ENCODE results near the gene PAPPA2. TPM values are rescaled to one million over a fixed set of nuclear protein-coding genes. Genes with fewer than 3 reads are reported as not detected.

The PAPPA2 gene
- total and polyA plus RNA-seq, 3 experiments from 2014 or later, result 0.29 to 0.55 TPM; not detected in 1

DNA sequence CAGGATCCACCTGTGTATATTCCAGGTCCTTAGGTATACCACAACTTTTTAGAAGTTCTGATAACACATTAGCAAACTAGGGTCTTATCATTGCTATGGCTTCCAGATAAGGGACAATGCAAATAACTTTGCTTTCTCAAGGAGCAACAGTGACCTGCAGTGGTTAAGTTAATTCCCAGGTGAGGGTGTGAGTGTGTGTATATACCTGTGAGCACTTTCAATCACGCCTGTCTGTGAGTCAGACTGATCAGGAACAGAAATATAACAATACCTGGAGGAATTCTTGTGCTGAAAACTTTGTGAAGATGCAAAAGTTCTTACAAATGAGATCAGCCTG, 317.0 kb downstream of the PAPPA2 start:
- H3K27me3 ChIP-seq (ENCODE audit: insufficient read depth, low read length, poor library complexity, severe bottlenecking), result no peaks in the 10 kb centered on the region
- Mint-ChIP-seq H3K9me3 (peaks cover 0 to 13% (median 0%) of the 10 kb centered on the region in 5 donors), H3K27me3 (peaks cover 0 to 4% of the 10 kb centered on the region in 2 donors), H3K4me1 (no peaks in the 10 kb centered on the region), H3K27ac (no peak overlapping the region), H3K4me3 (no peak overlapping the region), H3K36me3 (no peaks in the 10 kb centered on the region)
- no peaks in the 10 kb centered on the region for H3K36me3 ChIP-seq (ENCODE audit: insufficient read depth, low read length)
- H3K4me3 ChIP-seq (ENCODE audit: low read length), result no peak overlapping the region
- ChIA-PET POLR2A (no interaction called here), CTCF (no interaction called here)
- no peak for DNase-seq
- no peaks in the 10 kb centered on the region for H3K9me3 ChIP-seq (ENCODE audit: low read length)
- H3K27ac ChIP-seq (ENCODE audit: low read depth, low read length), result no peak overlapping the region
- no peaks in the 10 kb centered on the region for H3K4me1 ChIP-seq (ENCODE audit: insufficient read depth, low read length)

GRCh38 chr1:176783309-176783708, 320.3 kb downstream of the PAPPA2 start:
- H3K4me3 ChIP-seq (ENCODE audit: low read length), result no peak overlapping the region
- H3K36me3 Mint-ChIP-seq, result no peaks in the 10 kb centered on the region
- H3K4me3 Mint-ChIP-seq, result no peak overlapping the region
- CTCF ChIA-PET, result no interaction called here
- H3K27ac ChIP-seq (ENCODE audit: low read depth, low read length), result no peak overlapping the region
- H3K36me3 ChIP-seq (ENCODE audit: insufficient read depth, low read length), result no peaks in the 10 kb centered on the region
- POLR2A ChIA-PET, result no interaction called here
- H3K27ac Mint-ChIP-seq, result no peak overlapping the region
- H3K27me3 ChIP-seq (ENCODE audit: insufficient read depth, low read length, poor library complexity, severe bottlenecking), result no peaks in the 10 kb centered on the region
- H3K4me1 ChIP-seq (ENCODE audit: insufficient read depth, low read length), result no peaks in the 10 kb centered on the region
- peaks cover 0 to 4% of the 10 kb centered on the region in 2 donors for H3K27me3 Mint-ChIP-seq
- no peak for DNase-seq
- no peaks in the 10 kb centered on the region for H3K4me1 Mint-ChIP-seq
- no peaks in the 10 kb centered on the region for H3K9me3 ChIP-seq (ENCODE audit: low read length)
- H3K9me3 Mint-ChIP-seq, result peaks cover 0 to 17% (median 0%) of the 10 kb centered on the region in 5 donors

DNA sequence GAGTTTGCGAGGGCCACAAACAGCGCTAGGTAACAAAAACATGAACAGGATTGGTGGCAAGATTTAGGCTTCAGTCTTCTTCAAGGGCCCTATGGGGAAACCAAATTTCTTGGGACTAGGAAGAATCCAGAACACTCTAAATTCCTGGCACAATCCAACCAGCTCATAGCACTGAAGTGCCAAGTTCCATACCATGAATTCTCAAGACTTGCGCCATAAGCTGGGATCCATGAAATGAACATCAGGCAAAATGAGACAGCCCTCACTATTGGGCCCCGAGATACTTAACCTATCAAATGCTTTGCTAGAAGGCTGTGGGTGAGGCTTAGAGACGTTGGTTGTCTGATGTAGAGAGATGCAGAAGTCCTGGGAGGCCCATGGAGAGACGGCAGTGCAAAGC, 322.1 kb downstream of the PAPPA2 start:
- ChIA-PET POLR2A (no interaction called here), CTCF (no interaction called here)
- no peaks in the 10 kb centered on the region for H3K4me1 ChIP-seq (ENCODE audit: insufficient read depth, low read length)
- no peak for DNase-seq
- H3K4me3 Mint-ChIP-seq, result no peak overlapping the region
- no peaks in the 10 kb centered on the region for H3K27me3 ChIP-seq (ENCODE audit: insufficient read depth, low read length, poor library complexity, severe bottlenecking)
- H3K36me3 ChIP-seq (ENCODE audit: insufficient read depth, low read length), result no peaks in the 10 kb centered on the region
- no peak overlapping the region for H3K27ac Mint-ChIP-seq
- H3K27me3 Mint-ChIP-seq, result peaks cover 0 to 4% of the 10 kb centered on the region in 2 donors
- peaks cover 0 to 15% (median 0%) of the 10 kb centered on the region in 5 donors for H3K9me3 Mint-ChIP-seq
- no peak overlapping the region for H3K27ac ChIP-seq (ENCODE audit: low read depth, low read length)
- H3K9me3 ChIP-seq (ENCODE audit: low read length), result no peaks in the 10 kb centered on the region
- H3K4me1 Mint-ChIP-seq, result no peaks in the 10 kb centered on the region
- no peak overlapping the region for H3K4me3 ChIP-seq (ENCODE audit: low read length)
- H3K36me3 Mint-ChIP-seq, result no peaks in the 10 kb centered on the region

DNA sequence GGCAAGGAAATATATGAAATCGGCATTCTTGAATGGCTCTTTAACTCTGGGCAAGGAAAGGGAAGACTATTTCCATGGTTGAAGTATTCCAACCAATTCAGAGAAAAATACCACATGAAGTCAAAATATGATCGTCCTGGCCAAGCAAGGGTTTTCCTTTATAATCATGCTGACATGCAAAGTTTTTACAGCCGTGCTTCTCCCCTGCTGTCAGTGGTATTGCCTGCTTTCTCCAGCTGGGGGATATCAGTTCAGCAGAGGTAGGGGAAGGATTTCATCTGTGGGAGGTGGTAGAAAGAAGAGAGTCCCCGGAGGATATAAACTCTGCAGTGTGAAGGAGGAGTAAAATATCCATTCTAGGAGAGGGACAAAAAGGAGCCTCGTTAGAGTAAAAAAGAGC, 322.8 kb downstream of the PAPPA2 start:
- no peaks in the 10 kb centered on the region for H3K4me1 Mint-ChIP-seq
- ChIA-PET CTCF (no interaction called here), POLR2A (no interaction called here)
- Histone ChIP-seq H3K27ac (ENCODE audit: low read depth, low read length) (no peak overlapping the region), H3K4me3 (ENCODE audit: low read length) (no peak overlapping the region), H3K27me3 (ENCODE audit: insufficient read depth, low read length, poor library complexity, severe bottlenecking) (no peaks in the 10 kb centered on the region), H3K9me3 (ENCODE audit: low read length) (no peaks in the 10 kb centered on the region), H3K4me1 (ENCODE audit: insufficient read depth, low read length) (no peaks in the 10 kb centered on the region), H3K36me3 (ENCODE audit: insufficient read depth, low read length) (no peaks in the 10 kb centered on the region)
- peaks cover 0 to 13% (median 0%) of the 10 kb centered on the region in 5 donors for H3K9me3 Mint-ChIP-seq
- DNase-seq, result no peak
- peaks cover 0 to 1% of the 10 kb centered on the region in 2 donors for H3K27me3 Mint-ChIP-seq
- no peak overlapping the region for H3K27ac Mint-ChIP-seq
- no peaks in the 10 kb centered on the region for H3K36me3 Mint-ChIP-seq
- no peak overlapping the region for H3K4me3 Mint-ChIP-seq

- no peaks in the 10 kb centered on the region for H3K36me3 ChIP-seq (ENCODE audit: insufficient read depth, low read length)
- Mint-ChIP-seq H3K9me3 (peaks cover 0 to 10% (median 0%) of the 10 kb centered on the region in 5 donors), H3K4me1 (no peaks in the 10 kb centered on the region), H3K4me3 (no peak overlapping the region), H3K27me3 (no peaks in the 10 kb centered on the region), H3K27ac (no peak overlapping the region), H3K36me3 (no peaks in the 10 kb centered on the region)
- no peaks in the 10 kb centered on the region for H3K27me3 ChIP-seq (ENCODE audit: insufficient read depth, low read length, poor library complexity, severe bottlenecking)
- DNase-seq, result no peak
- no peaks in the 10 kb centered on the region for H3K4me1 ChIP-seq (ENCODE audit: insufficient read depth, low read length)
- no peak overlapping the region for H3K27ac ChIP-seq (ENCODE audit: low read depth, low read length)
- CTCF ChIA-PET, result no interaction called here
- H3K4me3 ChIP-seq (ENCODE audit: low read length), result no peak overlapping the region
- H3K9me3 ChIP-seq (ENCODE audit: low read length), result no peaks in the 10 kb centered on the region
- POLR2A ChIA-PET, result no interaction called here
Observed at GRCh38 chr1:176786274-176786673, 323.3 kb downstream of the PAPPA2 start.

DNA sequence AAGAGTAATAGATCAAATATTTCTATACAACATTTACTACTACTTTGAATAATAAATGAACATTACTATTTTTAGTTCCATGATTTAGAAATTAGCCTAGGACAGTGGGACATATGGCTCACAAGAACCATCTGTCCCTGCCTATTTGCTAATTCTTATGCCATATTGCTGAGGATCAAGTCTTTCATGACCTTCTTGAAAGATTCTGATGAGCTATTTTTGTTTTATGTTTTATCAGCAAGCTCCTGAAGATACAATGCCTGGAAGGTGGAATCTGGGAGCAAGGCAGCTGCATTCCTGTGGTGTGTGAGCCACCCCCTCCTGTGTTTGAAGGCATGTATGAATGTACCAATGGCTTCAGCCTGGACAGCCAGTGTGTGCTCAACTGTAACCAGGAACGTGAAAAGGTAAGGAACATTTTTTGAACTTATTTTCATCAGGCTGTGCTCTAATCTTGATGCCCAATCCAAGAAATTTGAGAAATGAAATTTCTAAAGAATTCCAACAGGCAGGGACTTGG, 326.7 kb downstream of the PAPPA2 start:
- Histone ChIP-seq H3K4me1 (ENCODE audit: insufficient read depth, low read length) (no peaks in the 10 kb centered on the region), H3K4me3 (ENCODE audit: low read length) (no peak overlapping the region), H3K27ac (ENCODE audit: low read depth, low read length) (no peak overlapping the region), H3K9me3 (ENCODE audit: low read length) (no peaks in the 10 kb centered on the region), H3K27me3 (ENCODE audit: insufficient read depth, low read length, poor library complexity, severe bottlenecking) (no peaks in the 10 kb centered on the region), H3K36me3 (ENCODE audit: insufficient read depth, low read length) (no peaks in the 10 kb centered on the region)
- no peaks in the 10 kb centered on the region for H3K36me3 Mint-ChIP-seq
- H3K4me3 Mint-ChIP-seq, result no peak overlapping the region
- POLR2A ChIA-PET, result no interaction called here
- CTCF ChIA-PET, result no interaction called here
- no peaks in the 10 kb centered on the region for H3K4me1 Mint-ChIP-seq
- DNase-seq, result no peak
- no peaks in the 10 kb centered on the region for H3K27me3 Mint-ChIP-seq
- peaks cover 0 to 4% (median 0%) of the 10 kb centered on the region in 5 donors for H3K9me3 Mint-ChIP-seq
- H3K27ac Mint-ChIP-seq, result no peak overlapping the region

DNA sequence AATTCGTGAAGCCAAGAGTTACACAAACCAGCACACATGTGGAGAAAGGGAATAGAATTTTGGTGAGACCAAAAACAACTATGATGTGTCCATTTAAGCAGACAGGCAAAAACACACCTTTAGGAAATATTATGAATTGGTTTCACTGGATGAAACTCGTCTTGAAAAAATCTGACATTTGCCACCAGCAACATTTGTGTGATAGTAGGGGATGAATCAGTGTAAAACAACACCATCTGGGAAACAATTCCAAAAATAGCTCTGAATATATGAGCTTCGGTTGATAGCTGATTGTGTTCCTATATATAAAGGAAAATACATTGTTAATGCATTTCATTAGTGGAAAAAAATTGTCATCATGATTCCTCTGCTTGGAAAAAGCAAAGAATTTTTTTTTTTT, 327.8 kb downstream of the PAPPA2 start:
- CTCF ChIA-PET, result no interaction called here
- Histone ChIP-seq H3K27ac (ENCODE audit: low read depth, low read length) (no peak overlapping the region), H3K9me3 (ENCODE audit: low read length) (no peaks in the 10 kb centered on the region), H3K27me3 (ENCODE audit: insufficient read depth, low read length, poor library complexity, severe bottlenecking) (no peaks in the 10 kb centered on the region), H3K4me1 (ENCODE audit: insufficient read depth, low read length) (no peaks in the 10 kb centered on the region), H3K36me3 (ENCODE audit: insufficient read depth, low read length) (no peaks in the 10 kb centered on the region), H3K4me3 (ENCODE audit: low read length) (no peak overlapping the region)
- no peaks in the 10 kb centered on the region for H3K36me3 Mint-ChIP-seq
- no peaks in the 10 kb centered on the region for H3K4me1 Mint-ChIP-seq
- H3K9me3 Mint-ChIP-seq, result peaks cover 0 to 4% (median 0%) of the 10 kb centered on the region in 5 donors
- H3K4me3 Mint-ChIP-seq, result no peak overlapping the region
- POLR2A ChIA-PET, result no interaction called here
- H3K27me3 Mint-ChIP-seq, result no peaks in the 10 kb centered on the region
- DNase-seq, result no peak
- H3K27ac Mint-ChIP-seq, result no peak overlapping the region

- H3K27ac Mint-ChIP-seq, result no peak overlapping the region
- ChIA-PET CTCF (no interaction called here), POLR2A (no interaction called here)
- Histone ChIP-seq H3K27ac (ENCODE audit: low read depth, low read length) (no peak overlapping the region), H3K4me1 (ENCODE audit: insufficient read depth, low read length) (no peaks in the 10 kb centered on the region), H3K4me3 (ENCODE audit: low read length) (no peak overlapping the region), H3K27me3 (ENCODE audit: insufficient read depth, low read length, poor library complexity, severe bottlenecking) (no peaks in the 10 kb centered on the region), H3K36me3 (ENCODE audit: insufficient read depth, low read length) (no peaks in the 10 kb centered on the region), H3K9me3 (ENCODE audit: low read length) (no peaks in the 10 kb centered on the region)
- H3K9me3 Mint-ChIP-seq, result peaks cover 0 to 2% (median under 1%) of the 10 kb centered on the region in 5 donors
- no peak overlapping the region for H3K4me3 Mint-ChIP-seq
- H3K4me1 Mint-ChIP-seq, result no peaks in the 10 kb centered on the region
- H3K27me3 Mint-ChIP-seq, result no peaks in the 10 kb centered on the region
- H3K36me3 Mint-ChIP-seq, result no peaks in the 10 kb centered on the region
- DNase-seq, result no peak
Observed at GRCh38 chr1:176791906-176792305, 328.9 kb downstream of the PAPPA2 start.

Measured in CD8-positive, alpha-beta memory T cell (primary cell).